BJ (cell line): ENCODE measurements around the gene PPP2R5D. TPM values are rescaled to one million over a fixed set of nuclear protein-coding genes. Genes with fewer than 3 reads are reported as not detected.
A peak's percentile ranks its signal among the peaks of the same experiment; 100 is the strongest.

Experiments used
- CTCF ChIA-PET: fragments of 350-600 bp; formaldehyde crosslinking; extraction: SDS; loops from one replicate; lab custom pipeline; 2021; ENCODE audit warnings: antibody characterized with exemption, inconsistent platforms; lab: Yijun Ruan, JAX
- POLR2A ChIA-PET: fragments of 300-600 bp; sonication (Branson Sonifier 250); formaldehyde crosslinking; extraction: SDS; loops from one replicate; lab custom pipeline; 2021; ENCODE audit warnings: antibody characterized with exemption; lab: Charles Lee
- DNase-seq: peaks from one replicate; pipeline ENCODE4 v3.0.0-alpha.2; 2011; ENCODE audit warnings: low read depth
- H3K27me3 ChIP-seq: 2 replicates; pipeline ENCODE4 v1.6.0; 2011; ENCODE audit warnings: low read length; ENCODE audit not compliant: control insufficient read depth, insufficient read depth
- H3K36me3 ChIP-seq: 2 replicates; pipeline ENCODE4 v1.5.1; 2011; ENCODE audit warnings: low read length; ENCODE audit not compliant: control insufficient read depth, insufficient read depth
- H3K4me3 ChIP-seq: 2 replicates; pipeline ENCODE4 v1.5.1; 2011; ENCODE audit warnings: low read depth, mild to moderate bottlenecking, control low read depth, low read length
- CTCF ChIP-seq: IDR thresholded peaks from 2 replicates; pipeline ENCODE4 v1.5.1; 2011; ENCODE audit warnings: low read depth, mild to moderate bottlenecking, control low read depth, inconsistent platforms, low read length, moderate library complexity; ENCODE audit not compliant: insufficient read depth
- polyA plus RNA-seq: library from polyadenylated mRNA; depleted of rRNA; stranded (reverse); fragments of >200 nt; gene quantifications from 2 replicates; pipeline ENCODE4 v1.2.3, GENCODE V29; 2011

PPP2R5D gene
- polyA plus RNA-seq, 1 experiment = 61.8 TPM

- Histone ChIP-seq H3K4me3 (no peak overlapping the region), H3K36me3 (peaks cover 27% of the 10 kb centered on the region), H3K27me3 (no peaks in the 10 kb centered on the region)
- DNase-seq = no peak
- CTCF ChIA-PET = interaction anchor here (0.9 to 1.7 kb wide), 3 partner anchors 11 to 123 kb away, joined by 3 to 7 read pairs (median 4); no protein-coding TSS in a partner anchor
- no peak for TF ChIP-seq CTCF
- POLR2A ChIA-PET = interaction anchor here (0.6 kb wide), 1 partner anchor 16 kb away, joined by 3 read pairs; no protein-coding TSS in a partner anchor
Measured at GRCh38 chr6:43020847-43021246, 36.5 kb downstream of the PPP2R5D start.

DNA sequence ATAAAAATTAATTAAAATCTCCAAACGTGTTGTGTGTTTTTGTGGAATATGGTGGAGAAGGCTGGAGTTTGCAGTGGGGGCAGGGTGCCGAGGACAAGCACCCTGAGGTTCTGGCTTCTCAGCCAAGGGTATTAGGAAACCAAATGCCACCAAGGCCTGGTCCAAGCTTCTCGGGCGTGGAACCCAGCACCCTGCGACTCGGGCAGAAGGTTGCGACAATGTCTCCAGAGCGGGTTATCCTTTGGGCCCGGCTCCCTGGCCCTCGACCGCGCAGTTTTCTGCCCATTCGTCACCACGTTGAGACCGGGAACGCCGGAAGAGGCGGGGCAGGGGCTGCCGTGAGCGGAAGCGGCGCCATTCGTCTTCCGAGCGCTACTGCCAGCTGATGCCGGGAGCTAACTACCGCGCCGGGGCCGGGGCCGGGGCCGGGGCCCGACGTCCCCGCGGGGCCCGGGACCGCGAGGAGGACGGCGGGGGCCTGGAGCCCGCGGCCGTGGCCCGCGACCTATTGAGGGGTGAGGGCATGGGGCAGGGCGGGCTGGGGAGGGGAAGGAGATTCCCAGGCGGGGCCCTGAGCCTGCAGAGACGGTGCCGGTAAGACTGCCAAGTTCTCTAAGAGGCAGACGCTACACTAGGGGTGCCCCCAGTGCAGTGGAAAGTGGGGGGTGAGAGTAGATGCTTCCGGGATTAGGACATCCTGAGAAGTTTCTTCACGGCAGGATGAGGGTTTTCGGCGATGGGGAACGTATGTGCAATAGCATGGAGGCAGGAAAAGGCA, 37.1 kb downstream of the PPP2R5D start, which contains the start of gene RRP36:
Gene RRP36, plus strand, starts transcription at position 354 of the 778 bp plus-strand sequence. Its CDS starts 32 bp downstream, at position 386.
- TF ChIP-seq CTCF = no peak
- Histone ChIP-seq H3K27me3 (no peaks in the 10 kb centered on the region), H3K4me3 (peak within 1 kb of the TSS; percentile 57), H3K36me3 (peaks cover 30% of the 10 kb centered on the region)
- no peak for DNase-seq
- ChIA-PET CTCF (interaction anchor here (0.7 to 1.7 kb wide), 5 partner anchors 11 to 122 kb away, joined by 3 to 7 read pairs (median 3); no protein-coding TSS in a partner anchor), POLR2A (no interaction called here)

- DNase-seq = no peak
- POLR2A ChIA-PET = no interaction called here
- H3K27me3 ChIP-seq = no peaks in the 10 kb centered on the region
- no peak for TF ChIP-seq CTCF
- CTCF ChIA-PET = interaction anchor here (0.7 to 0.8 kb wide), 2 partner anchors 119 to 374 kb away, joined by 3 to 6 read pairs; no protein-coding TSS in a partner anchor
- no peak overlapping the region for H3K4me3 ChIP-seq
- peaks cover 30% of the 10 kb centered on the region for H3K36me3 ChIP-seq
Measured at GRCh38 chr6:43024436-43024835, 40.1 kb downstream of the PPP2R5D start.

GRCh38 chr6:43026365-43026764, 42.0 kb downstream of the PPP2R5D start:
- Histone ChIP-seq H3K27me3 (no peaks in the 10 kb centered on the region), H3K4me3 (no peak overlapping the region), H3K36me3 (peaks cover 28% of the 10 kb centered on the region)
- CTCF ChIA-PET = no interaction called here
- DNase-seq = no peak
- POLR2A ChIA-PET = no interaction called here
- no peak for TF ChIP-seq CTCF

- Histone ChIP-seq H3K36me3 (peaks cover 27% of the 10 kb centered on the region), H3K4me3 (no peak overlapping the region), H3K27me3 (no peaks in the 10 kb centered on the region)
- no peak for DNase-seq
- POLR2A ChIA-PET = no interaction called here
- CTCF ChIA-PET = interaction anchor here (0.8 kb wide), 1 partner anchor 115 kb away, joined by 3 read pairs; no protein-coding TSS in a partner anchor
- no peak for TF ChIP-seq CTCF
Measured at GRCh38 chr6:43029120-43029519, 44.8 kb downstream of the PPP2R5D start.
